Testis (tissue), 3 donors: ENCODE measurements around the gene RALGPS2. TPM values are rescaled to one million over a fixed set of nuclear protein-coding genes. Genes with fewer than 3 reads are reported as not detected.
A peak's percentile ranks its signal among the peaks of the same experiment; 100 is the strongest.

Experiments
- DNase-seq: peaks from one replicate; pipeline ENCODE4 v3.0.0-alpha.2; 2019
- H3K27ac ChIP-seq, 2 donors: fragments of 200-600 bp; sonication (generic); one replicate each; pipeline ENCODE4 v1.5.1; 2019
- H3K27me3 ChIP-seq: fragments of 200-600 bp; sonication (generic); one replicate; pipeline ENCODE4 v1.5.1; 2019
- H3K36me3 ChIP-seq: fragments of 200-600 bp; sonication (generic); one replicate; pipeline ENCODE4 v1.5.1; 2017; ENCODE audit warnings: low read depth; ENCODE audit errors: missing control alignments
- H3K4me1 ChIP-seq: fragments of 200-600 bp; sonication (generic); one replicate; pipeline ENCODE4 v1.5.1; 2019
- H3K4me3 ChIP-seq, 2 donors: fragments of 200-600 bp; sonication (generic); one replicate each; pipeline ENCODE4 v1.5.1; 2017 to 2019
- H3K9me3 ChIP-seq: fragments of 200-600 bp; sonication (generic); one replicate; pipeline ENCODE4 v1.5.1; 2017
- POLR2A ChIP-seq: fragments of 450-650 bp; IDR thresholded peaks from one replicate; pipeline ENCODE4 v1.6.1; 2017; ENCODE audit warnings: antibody characterized with exemption, mild to moderate bottlenecking, moderate library complexity
- WGBS, 2 donors: methylation state at CpG; one replicate each; pipeline ENCODE4 v1.1.5; 2018; 5-methylcytosine and 5-hydroxymethylcytosine counted together
- intact Hi-C: fragments of 100-400 bp; cut with DNase I; formaldehyde crosslinking; loops from one replicate; pipeline ENCODE4 v1.15.1; 2023; ENCODE audit warnings: low total_unique reads
- polyA plus RNA-seq: library from polyadenylated mRNA; stranded (reverse); fragments of 350-450 nt; fragmentation: Illumina TruSeq; extraction: RNeasy Lipid Tissue Mini Kit (QIAGEN cat#74804); gene quantifications from one replicate; pipeline ENCODE4 v1.2.3, GENCODE V29; 2014; ENCODE audit warnings: low read depth, low replicate concordance; ENCODE audit not compliant: insufficient read depth
- total RNA-seq, 2 donors: library from RNA; depleted of rRNA; stranded (reverse); fragments of >200 nt; gene quantifications; one replicate each; pipeline ENCODE4 v1.2.3, GENCODE V29; 2016
- TF ChIP-seq, protein P1 (sequence below), 3 experiments: fragments of 450-650 bp in 2 of 3; fragments of 200-600 bp in 1 of 3; sonication (generic) in 1 of 3; IDR thresholded peaks; one replicate each; pipeline ENCODE4 v1.5.1; 2016 to 2019; ENCODE audit warnings: antibody characterized with exemption in 3 of 3, mild to moderate bottlenecking in 2 of 3, moderate library complexity in 1 of 3

RALGPS2 gene
- total and polyA plus RNA-seq, 3 donors from 2014 or later, result 56.3 to 224 (median 78.6) TPM

DNA sequence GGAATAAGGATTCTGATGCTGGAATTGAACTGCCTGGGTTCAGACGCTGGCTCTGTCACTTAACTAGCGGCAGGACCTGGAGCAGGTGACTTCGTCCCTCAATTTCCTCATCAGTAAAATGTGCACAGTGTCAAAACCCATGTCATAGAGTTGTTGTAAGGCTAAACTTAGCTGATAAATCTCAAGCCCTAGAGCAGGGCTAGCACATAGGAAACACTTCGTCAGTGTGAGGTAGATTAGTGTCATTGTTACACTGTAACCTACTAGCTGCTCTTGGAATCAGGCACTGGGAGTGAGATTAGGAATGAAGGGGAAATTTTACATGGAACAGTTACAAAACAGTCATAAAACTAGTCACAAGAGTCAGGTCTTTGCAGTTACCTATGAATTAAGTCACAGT is 202.0 kb downstream of the RALGPS2 start:
- WGBS, 2 donors, result 76% methylated on average over 4 of the region's 4 CpGs
- TF ChIP-seq, protein P1, sequence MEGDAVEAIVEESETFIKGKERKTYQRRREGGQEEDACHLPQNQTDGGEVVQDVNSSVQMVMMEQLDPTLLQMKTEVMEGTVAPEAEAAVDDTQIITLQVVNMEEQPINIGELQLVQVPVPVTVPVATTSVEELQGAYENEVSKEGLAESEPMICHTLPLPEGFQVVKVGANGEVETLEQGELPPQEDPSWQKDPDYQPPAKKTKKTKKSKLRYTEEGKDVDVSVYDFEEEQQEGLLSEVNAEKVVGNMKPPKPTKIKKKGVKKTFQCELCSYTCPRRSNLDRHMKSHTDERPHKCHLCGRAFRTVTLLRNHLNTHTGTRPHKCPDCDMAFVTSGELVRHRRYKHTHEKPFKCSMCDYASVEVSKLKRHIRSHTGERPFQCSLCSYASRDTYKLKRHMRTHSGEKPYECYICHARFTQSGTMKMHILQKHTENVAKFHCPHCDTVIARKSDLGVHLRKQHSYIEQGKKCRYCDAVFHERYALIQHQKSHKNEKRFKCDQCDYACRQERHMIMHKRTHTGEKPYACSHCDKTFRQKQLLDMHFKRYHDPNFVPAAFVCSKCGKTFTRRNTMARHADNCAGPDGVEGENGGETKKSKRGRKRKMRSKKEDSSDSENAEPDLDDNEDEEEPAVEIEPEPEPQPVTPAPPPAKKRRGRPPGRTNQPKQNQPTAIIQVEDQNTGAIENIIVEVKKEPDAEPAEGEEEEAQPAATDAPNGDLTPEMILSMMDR (IDR thresholded peaks at IDR 0.05), result no peak
- TF ChIP-seq POLR2A, result no peak
- H3K4me3 ChIP-seq, result no peak overlapping the region
- no peak for DNase-seq
- no peaks in the 10 kb centered on the region for H3K36me3 ChIP-seq
- H3K27ac ChIP-seq, result no peak overlapping the region
- intact Hi-C loops, result no loop called here
- H3K9me3 ChIP-seq, result no peaks in the 10 kb centered on the region
- peaks cover 9% of the 10 kb centered on the region for H3K4me1 ChIP-seq
- H3K27me3 ChIP-seq, result no peaks in the 10 kb centered on the region

DNA sequence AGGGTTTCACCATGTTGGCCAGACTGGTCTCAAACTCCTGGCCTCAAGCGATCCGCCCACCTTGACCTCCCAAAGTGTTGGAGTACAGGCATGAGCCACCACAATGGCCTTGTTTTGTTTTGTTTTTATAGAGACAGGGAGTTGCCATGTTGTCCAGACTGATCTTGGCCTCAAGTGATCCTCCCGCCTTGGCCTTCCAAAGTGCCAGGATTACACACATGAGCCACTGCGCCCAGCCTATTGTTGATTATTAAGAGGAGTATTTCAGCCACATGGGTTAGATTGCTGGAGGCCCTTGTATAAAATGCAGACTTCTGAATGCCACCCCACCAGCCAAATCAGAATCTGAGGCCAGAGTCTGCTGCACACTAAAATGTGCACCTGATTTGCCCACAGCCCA is 203.0 kb downstream of the RALGPS2 start:
- WGBS, 2 donors, result 94 to 100% methylated on average over 4 of the region's 4 CpGs
- no peaks in the 10 kb centered on the region for H3K36me3 ChIP-seq
- H3K27me3 ChIP-seq, result no peaks in the 10 kb centered on the region
- H3K27ac ChIP-seq, result no peak overlapping the region
- TF ChIP-seq, protein P1 (IDR thresholded peaks at IDR 0.05), result no peak
- TF ChIP-seq POLR2A, result no peak
- H3K4me1 ChIP-seq, result peaks cover 16% of the 10 kb centered on the region
- no peaks in the 10 kb centered on the region for H3K9me3 ChIP-seq
- H3K4me3 ChIP-seq, result no peak overlapping the region
- intact Hi-C loops, result no loop called here
- no peak for DNase-seq

DNA sequence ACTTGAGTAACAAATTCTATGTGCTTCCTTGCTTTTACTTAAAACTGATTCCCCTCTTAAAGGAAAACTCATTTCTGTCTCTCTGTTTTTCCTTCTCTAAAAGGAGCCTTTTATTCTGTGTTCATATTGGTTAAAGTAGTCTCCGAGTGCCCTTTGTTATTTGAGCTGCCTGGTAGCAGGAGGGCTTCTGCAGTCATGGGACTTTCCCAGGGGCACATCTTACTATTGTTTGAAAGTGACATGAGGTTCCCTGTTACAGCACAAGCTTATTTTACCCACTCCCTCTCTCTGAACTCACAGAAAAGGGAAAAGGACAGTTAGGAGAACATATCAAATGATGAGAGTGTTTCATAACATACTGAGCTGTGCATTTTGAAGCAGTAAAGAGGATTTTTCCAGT is 203.9 kb downstream of the RALGPS2 start:
- peaks cover 24% of the 10 kb centered on the region for H3K4me1 ChIP-seq
- TF ChIP-seq POLR2A, result no peak
- TF ChIP-seq, protein P1 (IDR thresholded peaks at IDR 0.05), result no peak
- no peaks in the 10 kb centered on the region for H3K9me3 ChIP-seq
- intact Hi-C loops, result no loop called here
- no peaks in the 10 kb centered on the region for H3K27me3 ChIP-seq
- no peak for DNase-seq
- H3K4me3 ChIP-seq, result no peak overlapping the region
- WGBS, 2 donors, result 58 to 63% methylated on average over 1 of the region's 1 CpG
- H3K27ac ChIP-seq, result no peak overlapping the region
- no peaks in the 10 kb centered on the region for H3K36me3 ChIP-seq

DNA sequence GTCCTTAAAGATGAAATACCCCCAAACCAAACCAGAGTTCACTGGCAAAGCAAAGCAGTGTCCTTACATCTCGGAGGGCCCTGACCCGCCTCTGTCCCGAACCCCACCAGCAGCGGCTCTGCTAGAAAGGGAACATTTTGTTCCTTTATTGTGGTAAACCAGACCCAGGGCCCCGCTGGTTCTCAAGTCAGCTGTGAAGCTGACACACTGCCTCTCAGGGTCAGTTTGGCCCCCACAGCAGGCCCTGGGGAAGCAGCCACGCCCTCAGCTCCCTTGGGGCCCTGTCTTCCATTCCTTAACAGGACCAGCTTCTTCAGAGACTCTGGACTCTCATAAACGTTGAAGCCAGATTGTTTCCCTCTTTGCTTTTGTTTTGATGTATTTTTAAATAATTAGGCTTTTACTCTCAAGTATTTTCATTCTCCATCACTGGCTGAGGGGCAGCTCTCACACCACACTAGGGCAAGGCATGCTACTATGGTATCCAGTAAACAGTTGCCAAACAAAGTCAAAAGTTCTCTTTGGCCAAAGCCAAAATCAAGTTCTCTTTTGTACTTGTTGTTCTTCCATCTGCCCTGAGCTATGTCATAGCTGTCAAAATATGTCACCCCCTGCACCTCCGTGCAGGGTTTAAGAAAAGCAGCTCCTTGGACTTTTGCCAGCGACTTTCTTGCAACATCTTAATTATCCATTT is 207.0 kb downstream of the RALGPS2 start:
- Histone ChIP-seq H3K27me3 (no peaks in the 10 kb centered on the region), H3K9me3 (no peaks in the 10 kb centered on the region), H3K27ac (peak overlapping the region; percentile 42 to 77), H3K4me3 (no peak overlapping the region), H3K36me3 (no peaks in the 10 kb centered on the region), H3K4me1 (peaks cover 28% of the 10 kb centered on the region)
- intact Hi-C loops, result no loop called here
- WGBS, 2 donors, result 38 to 50% methylated on average over 9 of the region's 9 CpGs
- peak; percentile 87 for DNase-seq
- TF ChIP-seq, protein P1 (IDR thresholded peaks at IDR 0.05), result no peak
- no peak for TF ChIP-seq POLR2A

DNA sequence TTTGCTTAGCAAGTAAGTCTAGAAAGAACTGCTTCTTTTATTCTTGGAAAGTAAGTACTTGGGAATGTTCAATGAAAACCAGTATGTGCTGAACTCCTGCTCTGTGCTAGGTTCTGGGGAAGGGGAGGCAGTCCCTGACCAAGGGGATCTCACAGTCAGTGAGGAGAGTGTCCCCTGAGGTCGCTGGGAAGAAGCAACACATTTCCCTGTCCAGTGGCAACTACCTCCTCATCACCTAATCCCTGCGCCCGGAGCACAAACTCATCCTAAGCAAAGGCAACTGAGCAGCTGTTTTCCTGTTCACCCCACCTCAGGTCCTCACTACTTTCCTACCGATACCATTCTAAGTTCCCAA is 207.5 kb downstream of the RALGPS2 start:
- Histone ChIP-seq H3K9me3 (no peaks in the 10 kb centered on the region), H3K27me3 (no peaks in the 10 kb centered on the region), H3K4me1 (peaks cover 28% of the 10 kb centered on the region), H3K4me3 (no peak overlapping the region), H3K36me3 (no peaks in the 10 kb centered on the region), H3K27ac (peak overlapping the region in 1 of 2 donors; percentile 77)
- WGBS, 2 donors, result 53 to 71% methylated on average over 4 of the region's 4 CpGs
- TF ChIP-seq, protein P1 (IDR thresholded peaks at IDR 0.05), result no peak
- no peak for TF ChIP-seq POLR2A
- intact Hi-C loops, result no loop called here
- no peak for DNase-seq
